Upper lobe of right lung (tissue), 1 donor: Measurements from ENCODE around the gene FBRSL1. TPM values are rescaled to one million over a fixed set of nuclear protein-coding genes. Genes with fewer than 3 reads are reported as not detected.

Experiments
- ATAC-seq: fragments of 200-7000 bp; cut with Tn5 transposase; one replicate; pipeline ENCODE4 v1.9.1; 2020; ENCODE audit warnings: mild to moderate bottlenecking, moderate library complexity
- DNase-seq: peaks from one replicate; pipeline ENCODE4 v3.0.0-alpha.2; 2020
- H3K27ac ChIP-seq: fragments of 200-600 bp; one replicate; pipeline ENCODE4 v1.8.0; 2022
- H3K27me3 ChIP-seq: fragments of 200-600 bp; one replicate; pipeline ENCODE4 v1.8.0; 2022; ENCODE audit warnings: mild to moderate bottlenecking
- H3K36me3 ChIP-seq: fragments of 200-600 bp; one replicate; pipeline ENCODE4 v1.8.0; 2022
- H3K4me1 ChIP-seq: fragments of 200-600 bp; one replicate; pipeline ENCODE4 v1.8.0; 2022
- H3K4me3 ChIP-seq: fragments of 200-600 bp; one replicate; pipeline ENCODE4 v1.8.0; 2022; ENCODE audit warnings: mild to moderate bottlenecking
- H3K9me3 ChIP-seq: fragments of 200-600 bp; one replicate; pipeline ENCODE4 v1.8.0; 2022
- intact Hi-C: fragments of 100-400 bp; cut with DNase I; formaldehyde crosslinking; loops from one replicate; pipeline ENCODE4 v1.11.0; 2022
- total RNA-seq: library from RNA; stranded (reverse); fragmentation: NEBNext Ultra II Directional; extraction: Animal tissue kit (Norgen Biotek cat#: 25700); gene quantifications from one replicate; pipeline ENCODE4 v1.2.1, GENCODE V29; 2021
- TF ChIP-seq, protein P1 (sequence below): fragments of 200-600 bp; IDR thresholded peaks from one replicate; pipeline ENCODE4 v1.8.0; 2022; ENCODE audit warnings: antibody characterized with exemption
- donor health status: DM: no; HTN: yes; CAD: no; lungs with severe emphysema.

FBRSL1 gene
- total RNA-seq, 1 donor from 2014 or later: 49.5 TPM

DNA sequence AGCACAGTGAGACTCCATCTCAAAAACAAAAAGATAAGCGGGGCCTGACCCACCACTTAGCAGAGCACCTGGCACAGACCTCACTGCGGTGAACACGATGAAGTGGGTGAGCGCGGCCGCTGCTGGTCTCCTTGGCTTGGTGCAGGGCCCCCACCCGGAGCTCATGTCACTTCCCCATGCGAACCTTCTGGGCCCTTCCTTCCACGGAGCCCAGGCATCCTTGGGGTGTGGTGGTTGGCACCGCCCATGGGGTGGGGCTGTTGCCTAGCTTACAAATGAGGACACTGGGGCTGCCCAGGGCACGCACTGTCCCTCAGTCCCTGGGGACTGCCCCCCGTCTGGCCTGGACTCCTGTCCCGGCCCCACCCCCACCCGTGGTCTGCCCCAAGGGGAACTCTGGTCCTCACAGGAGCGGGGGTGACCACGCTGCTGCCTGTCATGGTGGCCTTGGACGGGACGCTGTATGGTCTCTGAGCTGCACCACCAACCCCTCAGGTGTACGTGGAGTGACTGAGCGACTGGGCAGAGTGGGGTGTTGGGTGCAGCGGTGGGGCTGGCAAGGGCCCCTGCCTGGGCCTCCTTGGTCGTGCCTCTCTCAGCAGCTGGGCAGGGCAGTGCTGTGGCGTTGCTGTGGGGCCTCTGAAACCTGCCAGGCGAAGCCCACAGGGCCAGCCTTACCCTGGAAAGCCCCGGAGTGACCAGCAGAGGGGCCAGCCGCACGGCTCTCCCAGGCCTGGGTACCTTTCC, 15.3 kb downstream of the FBRSL1 start:
- TF ChIP-seq, protein P1, sequence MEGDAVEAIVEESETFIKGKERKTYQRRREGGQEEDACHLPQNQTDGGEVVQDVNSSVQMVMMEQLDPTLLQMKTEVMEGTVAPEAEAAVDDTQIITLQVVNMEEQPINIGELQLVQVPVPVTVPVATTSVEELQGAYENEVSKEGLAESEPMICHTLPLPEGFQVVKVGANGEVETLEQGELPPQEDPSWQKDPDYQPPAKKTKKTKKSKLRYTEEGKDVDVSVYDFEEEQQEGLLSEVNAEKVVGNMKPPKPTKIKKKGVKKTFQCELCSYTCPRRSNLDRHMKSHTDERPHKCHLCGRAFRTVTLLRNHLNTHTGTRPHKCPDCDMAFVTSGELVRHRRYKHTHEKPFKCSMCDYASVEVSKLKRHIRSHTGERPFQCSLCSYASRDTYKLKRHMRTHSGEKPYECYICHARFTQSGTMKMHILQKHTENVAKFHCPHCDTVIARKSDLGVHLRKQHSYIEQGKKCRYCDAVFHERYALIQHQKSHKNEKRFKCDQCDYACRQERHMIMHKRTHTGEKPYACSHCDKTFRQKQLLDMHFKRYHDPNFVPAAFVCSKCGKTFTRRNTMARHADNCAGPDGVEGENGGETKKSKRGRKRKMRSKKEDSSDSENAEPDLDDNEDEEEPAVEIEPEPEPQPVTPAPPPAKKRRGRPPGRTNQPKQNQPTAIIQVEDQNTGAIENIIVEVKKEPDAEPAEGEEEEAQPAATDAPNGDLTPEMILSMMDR: no peak
- peaks cover 6% of the 10 kb centered on the region for H3K36me3 ChIP-seq
- no peaks in the 10 kb centered on the region for H3K27me3 ChIP-seq
- no peak overlapping the region for H3K4me3 ChIP-seq
- intact Hi-C loops: no loop called here
- peak; percentile 57 for ATAC-seq
- DNase-seq: peak; percentile 76
- peaks cover 44% of the 10 kb centered on the region for H3K4me1 ChIP-seq
- no peak overlapping the region for H3K27ac ChIP-seq
- H3K9me3 ChIP-seq: no peaks in the 10 kb centered on the region

DNA sequence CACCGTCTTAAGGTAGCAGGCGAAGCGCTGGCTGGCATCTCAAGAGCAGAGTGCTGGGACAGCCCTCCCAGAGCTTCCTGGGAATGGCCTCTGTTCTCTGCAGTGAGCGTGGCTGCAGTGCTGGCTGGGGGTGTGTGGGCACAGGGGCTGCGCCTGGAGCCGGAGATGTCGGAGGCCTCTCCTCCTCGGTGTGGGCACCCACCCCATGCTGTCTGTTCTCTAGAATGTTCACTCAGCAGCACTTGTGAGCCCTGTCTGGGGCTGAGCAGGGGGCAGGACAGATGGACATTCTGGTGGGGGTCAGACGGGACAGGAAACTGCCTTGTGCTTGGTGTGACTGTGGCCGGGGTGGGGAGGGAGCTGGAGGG, 15.9 kb downstream of the FBRSL1 start:
- peaks cover 44% of the 10 kb centered on the region for H3K4me1 ChIP-seq

DNA sequence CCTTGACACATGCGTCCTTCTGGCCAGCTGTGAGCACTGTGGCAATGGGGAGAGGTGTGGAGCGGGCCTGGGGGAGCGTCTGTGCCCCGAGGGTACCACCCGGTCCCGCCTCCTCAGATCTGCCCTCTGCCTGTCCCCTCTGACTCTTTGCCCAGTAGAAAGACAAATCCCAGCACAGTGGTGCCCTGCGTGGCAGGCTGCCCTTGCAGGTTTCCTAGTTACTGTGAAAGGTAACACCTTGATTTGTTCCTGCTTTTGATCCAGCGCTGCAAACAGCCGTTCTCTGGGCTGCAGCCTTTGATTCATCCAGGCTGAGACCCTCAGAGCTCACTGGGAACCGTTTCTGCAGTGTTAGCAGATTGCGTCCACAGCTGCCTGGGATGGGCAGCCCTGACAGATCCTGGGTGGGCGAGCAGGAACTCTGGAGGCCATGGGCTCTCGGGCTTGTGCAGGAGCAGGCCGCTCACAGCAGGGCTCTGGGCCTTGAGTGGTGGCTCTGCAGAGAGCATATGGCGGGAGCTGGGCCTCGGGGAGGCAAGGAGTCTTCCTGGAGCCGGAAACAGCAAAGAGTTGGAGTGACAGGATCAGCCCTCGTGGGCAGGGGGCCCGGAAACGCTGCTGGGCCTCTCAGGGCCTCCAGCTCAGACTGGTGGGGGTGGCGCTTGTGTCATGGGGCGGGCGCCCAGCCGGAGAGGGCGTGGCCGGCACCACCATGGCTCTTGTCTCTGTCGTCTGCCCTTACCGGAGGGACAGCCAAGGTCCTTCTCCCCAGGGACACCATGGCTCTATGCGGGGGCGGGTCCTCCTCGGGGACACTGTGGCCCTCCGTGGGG, 16.6 kb downstream of the FBRSL1 start:
- Histone ChIP-seq H3K27me3 (no peaks in the 10 kb centered on the region), H3K4me3 (peak overlapping the region; percentile 23), H3K27ac (peak overlapping the region; percentile 66), H3K36me3 (peaks cover 6% of the 10 kb centered on the region), H3K4me1 (peaks cover 44% of the 10 kb centered on the region), H3K9me3 (no peaks in the 10 kb centered on the region)
- ATAC-seq (peak; percentile 83), DNase-seq (peak; percentile 87)
- intact Hi-C loops: no loop called here
- TF ChIP-seq, protein P1: no peak

More for the DNA sequence above, 15.9 kb downstream of the FBRSL1 start:
- H3K27ac ChIP-seq: no peak overlapping the region
- no peaks in the 10 kb centered on the region for H3K27me3 ChIP-seq
- ATAC-seq (no peak), DNase-seq (no peak)
- intact Hi-C loops: no loop called here
- no peak overlapping the region for H3K4me3 ChIP-seq
- H3K36me3 ChIP-seq: peaks cover 6% of the 10 kb centered on the region
- no peaks in the 10 kb centered on the region for H3K9me3 ChIP-seq
- TF ChIP-seq, protein P1: no peak

DNA sequence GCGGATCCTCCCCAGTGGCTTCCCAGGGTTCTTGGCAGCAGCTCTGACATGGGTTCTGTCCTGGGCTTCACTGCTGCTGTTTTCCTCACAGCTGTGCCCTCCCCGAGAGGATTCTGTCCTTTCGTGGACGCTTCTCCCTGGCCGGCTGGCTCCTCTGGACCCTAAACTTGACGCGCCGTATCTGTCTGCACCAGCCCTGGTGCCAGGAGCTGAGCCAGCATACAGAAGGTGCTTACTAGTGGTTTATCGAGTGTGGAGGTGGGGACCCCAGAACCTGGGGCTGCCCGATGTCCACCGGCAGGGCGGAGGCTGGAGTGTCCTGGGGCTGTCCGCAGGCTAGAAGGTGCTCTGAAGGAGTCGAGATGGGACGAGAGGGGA, 17.2 kb downstream of the FBRSL1 start:
- Histone ChIP-seq H3K4me3 (peak overlapping the region; percentile 23), H3K9me3 (no peaks in the 10 kb centered on the region), H3K36me3 (peaks cover 6% of the 10 kb centered on the region), H3K4me1 (peaks cover 44% of the 10 kb centered on the region), H3K27ac (peak overlapping the region; percentile 63), H3K27me3 (no peaks in the 10 kb centered on the region)
- TF ChIP-seq, protein P1: no peak
- intact Hi-C loops: no loop called here
- DNase-seq (no peak), ATAC-seq (no peak)

DNA sequence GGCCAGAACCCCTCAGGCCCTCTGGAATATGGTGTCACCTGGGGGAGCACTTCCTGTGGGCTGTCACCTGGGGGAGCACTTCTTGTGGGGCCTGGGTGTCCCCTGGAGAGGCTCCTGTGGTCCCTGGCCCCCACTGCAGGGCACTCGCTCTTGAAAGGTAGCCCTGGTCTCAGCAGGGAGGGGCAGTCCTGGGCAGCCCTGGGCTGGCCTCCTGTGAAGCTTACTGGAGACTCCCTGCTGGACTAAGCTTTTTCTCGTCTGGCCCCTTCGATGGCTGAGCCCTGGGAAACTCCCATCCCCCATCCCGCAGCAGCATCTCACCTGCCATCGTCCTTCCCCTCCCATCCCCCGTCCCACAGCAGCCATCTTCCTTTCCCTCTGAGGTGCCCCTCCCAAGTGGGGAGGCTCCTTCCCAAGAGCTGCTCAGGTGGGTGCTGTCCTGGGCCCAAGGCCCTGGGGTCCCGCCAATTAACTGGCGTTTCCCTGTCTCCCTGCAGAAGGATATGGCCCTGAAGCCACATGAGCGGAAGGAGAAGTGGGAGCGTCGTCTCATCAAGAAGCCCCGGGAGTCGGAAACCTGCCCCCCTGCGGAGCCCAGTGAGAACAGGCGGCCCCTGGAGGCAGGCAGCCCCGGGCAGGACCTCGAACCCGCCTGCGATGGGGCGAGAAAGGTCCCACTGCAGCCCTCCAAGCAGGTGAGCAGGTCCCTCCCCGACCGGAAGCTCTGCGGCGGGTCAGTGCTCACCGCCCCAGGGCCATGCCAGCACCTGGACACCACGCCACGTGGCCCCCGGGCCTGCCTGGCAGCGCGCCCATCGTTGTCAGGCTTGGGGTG, 17.9 kb downstream of the FBRSL1 start:
- ATAC-seq (no peak), DNase-seq (no peak)
- Histone ChIP-seq H3K27me3 (no peaks in the 10 kb centered on the region), H3K9me3 (no peaks in the 10 kb centered on the region), H3K27ac (no peak overlapping the region), H3K4me3 (no peak overlapping the region), H3K36me3 (peaks cover 6% of the 10 kb centered on the region), H3K4me1 (peaks cover 44% of the 10 kb centered on the region)
- TF ChIP-seq, protein P1: no peak
- intact Hi-C loops: no loop called here
